Measurements from ENCODE around the gene SPATA31A6.
A peak's percentile ranks its signal among the peaks of the same experiment; 100 is the strongest.
"Not testable (repeated sequence)": the region's sequence is repeated elsewhere in the genome, so short reads cannot be mapped to it uniquely, and the experiment has no call there.

SPATA31A6 gene

DNA sequence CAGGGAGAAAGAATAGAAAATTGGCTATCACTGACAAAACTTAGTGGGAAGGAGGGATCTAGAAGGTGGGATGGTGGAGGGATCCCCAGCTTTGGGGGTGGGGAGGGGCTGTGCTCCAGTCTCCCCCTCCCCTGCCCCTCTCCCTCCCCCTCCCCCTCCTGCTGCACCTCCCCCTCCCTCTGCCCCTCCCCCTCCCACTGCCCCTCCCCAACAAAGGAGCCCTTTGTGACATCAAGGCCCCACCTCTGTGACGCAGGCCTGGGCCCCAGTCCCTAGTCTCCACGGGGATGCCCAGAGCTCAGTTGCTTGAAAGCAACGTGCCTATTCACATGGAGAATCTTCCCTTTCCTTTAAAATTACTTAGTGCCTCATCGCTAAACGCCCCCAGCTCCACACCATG is at the start of gene SPATA31A6:
TSS of gene SPATA31A6 (plus strand) at position 301 of the 400 bp plus-strand sequence. CDS start at position 330, 29 bp downstream.
- H3K27me3 ChIP-seq (ENCODE audit: insufficient read depth, low read length, poor library complexity, severe bottlenecking); H3K4me3 ChIP-seq (ENCODE audit: low read length, poor library complexity, severe bottlenecking); H3K9me3 ChIP-seq (ENCODE audit: insufficient read depth, low read depth, low read length); H3F3A ChIP-seq (ENCODE audit: low read depth); H4K20me1 ChIP-seq (ENCODE audit: insufficient read depth, low read length, poor library complexity, severe bottlenecking); H3K36me3 ChIP-seq (ENCODE audit: insufficient read depth, low read length); H3K4me1 ChIP-seq (ENCODE audit: insufficient read depth, low read length, poor library complexity, severe bottlenecking); H3K4me2 ChIP-seq (ENCODE audit: low read depth, low read length, poor library complexity, severe bottlenecking); H3K9me2 ChIP-seq (replicated peaks; ENCODE audit: low read depth, low read length); H2AFZ ChIP-seq (ENCODE audit: low read length); H3K79me2 ChIP-seq (ENCODE audit: insufficient read depth, low read length); H3K9ac ChIP-seq (ENCODE audit: low read depth, low read length, poor library complexity, severe bottlenecking): not testable (repeated sequence)

DNA sequence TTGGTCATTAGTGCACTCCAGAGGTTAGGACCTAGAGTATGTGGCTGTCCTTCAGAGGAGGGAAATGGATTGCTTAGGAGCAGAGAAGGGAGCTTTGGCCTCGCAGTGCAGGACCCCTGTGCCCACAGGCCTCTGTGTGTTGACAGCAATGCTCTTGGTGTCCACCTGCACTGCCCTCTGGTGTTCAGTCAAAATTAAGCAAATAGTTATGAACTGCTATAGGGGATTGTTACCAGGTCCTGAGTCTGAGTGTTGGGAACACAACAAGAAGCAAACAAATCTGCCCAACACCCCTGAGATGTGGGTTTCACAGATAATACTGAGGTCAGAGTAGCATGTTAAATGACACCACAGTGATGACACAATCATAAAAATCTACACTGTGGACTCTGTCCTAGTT is 23.2 kb upstream of the SPATA31A6 start:
- not testable (repeated sequence) for H3K9ac ChIP-seq (ENCODE audit: low read depth, low read length, poor library complexity, severe bottlenecking); H3K4me3 ChIP-seq (ENCODE audit: low read length, poor library complexity, severe bottlenecking); H3K79me2 ChIP-seq (ENCODE audit: insufficient read depth, low read length); H3K36me3 ChIP-seq (ENCODE audit: insufficient read depth, low read length); H3K27me3 ChIP-seq (ENCODE audit: insufficient read depth, low read length, poor library complexity, severe bottlenecking); H3K9me3 ChIP-seq (ENCODE audit: insufficient read depth, low read depth, low read length); H3K4me2 ChIP-seq (ENCODE audit: low read depth, low read length, poor library complexity, severe bottlenecking); H3K4me1 ChIP-seq (ENCODE audit: insufficient read depth, low read length, poor library complexity, severe bottlenecking); H4K20me1 ChIP-seq (ENCODE audit: insufficient read depth, low read length, poor library complexity, severe bottlenecking); H3F3A ChIP-seq (ENCODE audit: low read depth); H2AFZ ChIP-seq (ENCODE audit: low read length); H3K9me2 ChIP-seq (replicated peaks; ENCODE audit: low read depth, low read length)
- TF ChIP-seq, protein P1, sequence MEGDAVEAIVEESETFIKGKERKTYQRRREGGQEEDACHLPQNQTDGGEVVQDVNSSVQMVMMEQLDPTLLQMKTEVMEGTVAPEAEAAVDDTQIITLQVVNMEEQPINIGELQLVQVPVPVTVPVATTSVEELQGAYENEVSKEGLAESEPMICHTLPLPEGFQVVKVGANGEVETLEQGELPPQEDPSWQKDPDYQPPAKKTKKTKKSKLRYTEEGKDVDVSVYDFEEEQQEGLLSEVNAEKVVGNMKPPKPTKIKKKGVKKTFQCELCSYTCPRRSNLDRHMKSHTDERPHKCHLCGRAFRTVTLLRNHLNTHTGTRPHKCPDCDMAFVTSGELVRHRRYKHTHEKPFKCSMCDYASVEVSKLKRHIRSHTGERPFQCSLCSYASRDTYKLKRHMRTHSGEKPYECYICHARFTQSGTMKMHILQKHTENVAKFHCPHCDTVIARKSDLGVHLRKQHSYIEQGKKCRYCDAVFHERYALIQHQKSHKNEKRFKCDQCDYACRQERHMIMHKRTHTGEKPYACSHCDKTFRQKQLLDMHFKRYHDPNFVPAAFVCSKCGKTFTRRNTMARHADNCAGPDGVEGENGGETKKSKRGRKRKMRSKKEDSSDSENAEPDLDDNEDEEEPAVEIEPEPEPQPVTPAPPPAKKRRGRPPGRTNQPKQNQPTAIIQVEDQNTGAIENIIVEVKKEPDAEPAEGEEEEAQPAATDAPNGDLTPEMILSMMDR (conservative IDR thresholded peaks at IDR 0.05; ENCODE audit: low read length), result 0 out of 2 replicates have a peak, but pooled peaks have one; percentile 14

DNA sequence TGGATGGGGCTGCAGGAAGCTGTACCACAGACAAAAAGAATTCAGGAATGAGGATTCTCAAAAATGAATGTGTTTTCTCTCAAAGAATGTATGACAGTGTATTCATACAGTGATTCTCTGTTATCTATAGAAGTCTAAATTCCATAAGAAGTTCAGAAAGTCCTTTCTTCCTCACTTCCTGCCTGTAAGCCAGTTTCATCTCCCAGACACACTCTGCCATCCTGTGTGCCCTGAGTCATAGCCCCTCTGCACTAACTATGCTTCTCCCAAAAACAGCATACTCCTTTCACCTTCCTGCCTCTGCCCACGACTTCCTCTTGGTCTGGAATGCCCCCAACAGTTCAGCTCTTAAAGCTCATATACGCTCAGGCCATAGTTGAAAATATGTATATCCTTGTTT is 36.4 kb downstream of the SPATA31A6 start:
- H3F3A ChIP-seq (ENCODE audit: low read depth); H3K9me3 ChIP-seq (ENCODE audit: insufficient read depth, low read depth, low read length); H4K20me1 ChIP-seq (ENCODE audit: insufficient read depth, low read length, poor library complexity, severe bottlenecking); H3K4me1 ChIP-seq (ENCODE audit: insufficient read depth, low read length, poor library complexity, severe bottlenecking); H3K27me3 ChIP-seq (ENCODE audit: insufficient read depth, low read length, poor library complexity, severe bottlenecking); H3K79me2 ChIP-seq (ENCODE audit: insufficient read depth, low read length); H2AFZ ChIP-seq (ENCODE audit: low read length); H3K4me3 ChIP-seq (ENCODE audit: low read length, poor library complexity, severe bottlenecking); H3K9me2 ChIP-seq (replicated peaks; ENCODE audit: low read depth, low read length); H3K9ac ChIP-seq (ENCODE audit: low read depth, low read length, poor library complexity, severe bottlenecking); H3K36me3 ChIP-seq (ENCODE audit: insufficient read depth, low read length); H3K4me2 ChIP-seq (ENCODE audit: low read depth, low read length, poor library complexity, severe bottlenecking): not testable (repeated sequence)

DNA sequence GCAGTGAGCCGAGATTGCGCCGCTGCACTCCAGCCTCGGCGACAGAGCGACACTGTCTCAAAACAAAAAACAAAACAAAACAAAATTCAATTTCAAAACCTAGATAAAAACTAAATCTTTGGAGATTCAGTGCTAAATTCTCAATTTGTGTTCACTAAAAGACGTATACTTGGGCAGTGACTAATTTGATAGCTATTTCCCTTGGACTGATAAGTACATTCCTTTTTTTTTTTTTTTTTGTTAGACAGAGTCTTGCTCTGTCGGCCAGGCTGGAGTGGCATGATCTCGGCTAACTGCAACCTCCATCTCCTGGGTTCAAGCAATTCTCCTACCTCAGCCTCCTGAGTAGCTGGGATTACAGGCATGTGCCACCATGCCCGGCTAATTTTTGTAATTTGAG is 39.8 kb downstream of the SPATA31A6 start:
- H3K9me2 ChIP-seq (replicated peaks; ENCODE audit: low read depth, low read length); H3F3A ChIP-seq (ENCODE audit: low read depth); H3K4me2 ChIP-seq (ENCODE audit: low read depth, low read length, poor library complexity, severe bottlenecking); H3K4me3 ChIP-seq (ENCODE audit: low read length, poor library complexity, severe bottlenecking); H3K9me3 ChIP-seq (ENCODE audit: insufficient read depth, low read depth, low read length); H3K79me2 ChIP-seq (ENCODE audit: insufficient read depth, low read length); H3K27me3 ChIP-seq (ENCODE audit: insufficient read depth, low read length, poor library complexity, severe bottlenecking); H3K36me3 ChIP-seq (ENCODE audit: insufficient read depth, low read length); H4K20me1 ChIP-seq (ENCODE audit: insufficient read depth, low read length, poor library complexity, severe bottlenecking); H2AFZ ChIP-seq (ENCODE audit: low read length); H3K4me1 ChIP-seq (ENCODE audit: insufficient read depth, low read length, poor library complexity, severe bottlenecking); H3K9ac ChIP-seq (ENCODE audit: low read depth, low read length, poor library complexity, severe bottlenecking): not testable (repeated sequence)

DNA sequence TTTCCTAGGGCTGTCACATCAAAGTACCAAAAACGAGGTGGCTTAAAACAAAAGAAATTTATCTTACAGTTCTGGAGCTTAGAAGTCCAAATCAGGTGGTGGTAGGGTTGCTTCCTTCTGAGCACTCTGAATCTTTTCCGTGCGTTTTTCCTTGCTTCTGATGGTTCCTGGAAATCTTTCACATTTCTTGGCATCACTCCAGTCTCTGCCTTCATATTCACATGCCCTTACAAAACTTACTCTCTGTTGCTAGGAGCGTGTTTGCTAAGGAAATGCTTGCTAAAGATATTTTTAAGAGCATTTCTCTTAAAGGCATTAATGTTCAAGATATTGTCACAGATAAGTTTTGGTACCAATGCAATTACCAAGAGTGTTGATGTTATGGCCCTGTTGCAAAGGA is 49.6 kb downstream of the SPATA31A6 start:
- not testable (repeated sequence) for H3F3A ChIP-seq (ENCODE audit: low read depth); H3K27me3 ChIP-seq (ENCODE audit: insufficient read depth, low read length, poor library complexity, severe bottlenecking); H3K9me3 ChIP-seq (ENCODE audit: insufficient read depth, low read depth, low read length); H3K4me1 ChIP-seq (ENCODE audit: insufficient read depth, low read length, poor library complexity, severe bottlenecking); H3K36me3 ChIP-seq (ENCODE audit: insufficient read depth, low read length); H3K9me2 ChIP-seq (replicated peaks; ENCODE audit: low read depth, low read length); H3K4me3 ChIP-seq (ENCODE audit: low read length, poor library complexity, severe bottlenecking); H3K9ac ChIP-seq (ENCODE audit: low read depth, low read length, poor library complexity, severe bottlenecking); H3K79me2 ChIP-seq (ENCODE audit: insufficient read depth, low read length); H2AFZ ChIP-seq (ENCODE audit: low read length); H4K20me1 ChIP-seq (ENCODE audit: insufficient read depth, low read length, poor library complexity, severe bottlenecking); H3K4me2 ChIP-seq (ENCODE audit: low read depth, low read length, poor library complexity, severe bottlenecking)

DNA sequence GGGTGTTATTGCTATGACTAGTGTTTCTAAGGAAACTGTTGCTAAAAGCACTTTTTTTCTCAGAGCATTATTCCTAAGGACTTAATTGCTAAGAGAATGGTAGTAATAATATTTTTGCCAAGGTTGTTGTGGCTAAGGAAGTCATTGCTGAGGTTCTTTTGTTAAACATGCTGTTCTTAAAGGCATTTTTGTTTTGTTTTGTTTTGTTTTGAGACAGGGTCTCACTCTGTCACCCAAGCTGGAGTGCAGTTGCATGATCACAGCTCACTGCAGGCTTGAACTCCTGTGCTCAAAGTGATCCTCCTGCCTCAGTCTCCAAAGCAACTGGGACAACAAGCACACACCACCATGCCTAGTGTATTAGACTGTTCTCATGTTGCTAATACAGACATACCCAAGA is 51.2 kb downstream of the SPATA31A6 start:
- not testable (repeated sequence) for H3K9ac ChIP-seq (ENCODE audit: low read depth, low read length, poor library complexity, severe bottlenecking); H3F3A ChIP-seq (ENCODE audit: low read depth); H3K4me1 ChIP-seq (ENCODE audit: insufficient read depth, low read length, poor library complexity, severe bottlenecking); H3K27me3 ChIP-seq (ENCODE audit: insufficient read depth, low read length, poor library complexity, severe bottlenecking); H3K9me3 ChIP-seq (ENCODE audit: insufficient read depth, low read depth, low read length); H3K79me2 ChIP-seq (ENCODE audit: insufficient read depth, low read length); H3K36me3 ChIP-seq (ENCODE audit: insufficient read depth, low read length); H4K20me1 ChIP-seq (ENCODE audit: insufficient read depth, low read length, poor library complexity, severe bottlenecking); H3K4me2 ChIP-seq (ENCODE audit: low read depth, low read length, poor library complexity, severe bottlenecking); H2AFZ ChIP-seq (ENCODE audit: low read length); H3K9me2 ChIP-seq (replicated peaks; ENCODE audit: low read depth, low read length); H3K4me3 ChIP-seq (ENCODE audit: low read length, poor library complexity, severe bottlenecking)

DNA sequence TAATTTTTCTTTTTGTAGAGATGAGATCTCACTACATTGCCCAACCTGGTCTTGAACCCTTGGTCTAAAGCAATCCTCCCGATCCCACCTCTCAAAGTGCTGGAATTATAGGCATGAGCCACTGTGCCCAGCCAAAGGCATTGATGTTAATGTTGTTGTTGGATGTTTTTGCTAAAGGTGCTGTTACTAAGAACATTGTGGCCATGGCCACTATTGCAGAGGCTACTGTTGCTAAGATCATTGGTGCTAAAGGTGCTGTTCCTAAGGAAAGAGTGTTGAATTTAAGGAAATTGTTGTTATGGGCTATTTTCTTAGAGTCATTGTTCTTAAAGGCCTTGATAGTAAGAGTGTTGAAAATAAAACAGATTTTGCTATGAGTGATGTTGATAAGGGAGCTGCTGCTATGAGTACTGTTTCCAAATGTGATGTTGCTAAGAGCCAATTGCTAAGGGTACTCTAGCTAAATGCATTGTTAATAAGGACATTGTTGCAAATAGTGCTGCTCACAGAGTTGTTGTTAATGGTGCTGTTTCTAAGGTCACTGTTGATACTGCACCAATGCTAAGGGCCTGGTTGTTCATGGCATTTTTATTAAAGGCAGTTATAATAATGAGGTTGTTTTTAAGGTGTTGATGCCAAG is 52.0 kb downstream of the SPATA31A6 start:
- not testable (repeated sequence) for H3K4me2 ChIP-seq (ENCODE audit: low read depth, low read length, poor library complexity, severe bottlenecking); H3F3A ChIP-seq (ENCODE audit: low read depth); H2AFZ ChIP-seq (ENCODE audit: low read length); H3K9me2 ChIP-seq (replicated peaks; ENCODE audit: low read depth, low read length); H3K79me2 ChIP-seq (ENCODE audit: insufficient read depth, low read length); H3K9me3 ChIP-seq (ENCODE audit: insufficient read depth, low read depth, low read length); H4K20me1 ChIP-seq (ENCODE audit: insufficient read depth, low read length, poor library complexity, severe bottlenecking); H3K36me3 ChIP-seq (ENCODE audit: insufficient read depth, low read length); H3K27me3 ChIP-seq (ENCODE audit: insufficient read depth, low read length, poor library complexity, severe bottlenecking); H3K4me1 ChIP-seq (ENCODE audit: insufficient read depth, low read length, poor library complexity, severe bottlenecking); H3K9ac ChIP-seq (ENCODE audit: low read depth, low read length, poor library complexity, severe bottlenecking); H3K4me3 ChIP-seq (ENCODE audit: low read length, poor library complexity, severe bottlenecking)

All from Loucy (cell line).